GM18907 (cell line): ENCODE data around the gene DAP3.
A peak's percentile ranks its signal among the peaks of the same experiment; 100 is the strongest.
"Not testable (repeated sequence)": the region's sequence is repeated elsewhere in the genome, so short reads cannot be mapped to it uniquely, and the experiment has no call there.

Experiments used
- ATAC-seq: cut with Tn5 transposase; IDR thresholded peaks from one replicate; pipeline ENCODE4 v1.9.1; 2021; ENCODE audit warnings: mild to moderate bottlenecking, moderate library complexity; ENCODE audit not compliant: unreplicated experiment

DAP3 gene

DNA sequence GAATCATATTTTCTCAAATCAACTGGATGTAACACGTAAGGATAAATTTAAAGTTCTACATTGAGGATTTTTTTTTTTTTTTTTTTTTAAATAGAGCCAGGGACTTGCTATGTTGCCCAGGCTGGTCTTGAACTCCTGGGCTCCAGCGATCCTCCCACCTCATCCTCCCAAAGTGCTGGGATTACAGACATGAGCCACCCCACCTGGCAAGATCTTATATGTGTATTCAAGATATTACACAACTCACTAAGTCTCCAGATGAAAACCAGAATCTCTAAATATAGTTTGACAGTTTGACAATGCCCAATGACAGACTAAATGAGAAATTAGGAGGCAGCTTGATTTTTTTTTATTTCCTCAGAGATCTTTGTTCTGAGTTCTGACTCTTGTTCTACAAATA, 7.1 kb upstream of the DAP3 start:
- ATAC-seq = no peak

DNA sequence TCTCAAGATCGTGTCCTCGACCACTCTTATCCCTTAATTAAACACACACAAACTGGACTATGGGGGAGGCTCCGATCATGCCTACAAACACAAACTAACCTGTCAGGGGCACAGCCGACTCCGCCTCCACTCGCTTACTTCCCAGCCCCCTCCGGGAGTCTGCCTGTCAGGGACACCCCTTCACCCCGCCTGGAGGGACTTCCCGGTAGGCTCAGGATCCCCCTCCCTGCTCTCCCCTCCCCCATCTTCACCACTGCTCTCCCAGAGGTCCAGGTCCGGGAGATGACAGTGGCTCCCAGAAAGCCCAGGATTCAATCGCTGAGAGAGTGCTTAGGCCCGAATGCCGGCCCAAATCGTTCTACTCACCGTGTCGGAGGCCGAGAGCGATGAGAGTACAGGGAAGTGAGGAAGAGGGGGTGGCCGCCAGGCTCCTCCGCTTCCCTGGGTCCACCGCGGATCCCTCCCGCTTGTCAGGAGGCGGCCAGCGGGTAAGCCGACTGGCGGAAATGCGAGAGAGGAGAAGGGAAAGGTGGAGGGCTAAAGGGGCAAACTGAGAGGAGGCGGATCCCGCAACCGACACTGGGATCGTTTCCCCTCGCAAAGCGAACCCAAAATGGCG, 1.1 kb upstream of the DAP3 start:
- peak; percentile 30 for ATAC-seq

DNA sequence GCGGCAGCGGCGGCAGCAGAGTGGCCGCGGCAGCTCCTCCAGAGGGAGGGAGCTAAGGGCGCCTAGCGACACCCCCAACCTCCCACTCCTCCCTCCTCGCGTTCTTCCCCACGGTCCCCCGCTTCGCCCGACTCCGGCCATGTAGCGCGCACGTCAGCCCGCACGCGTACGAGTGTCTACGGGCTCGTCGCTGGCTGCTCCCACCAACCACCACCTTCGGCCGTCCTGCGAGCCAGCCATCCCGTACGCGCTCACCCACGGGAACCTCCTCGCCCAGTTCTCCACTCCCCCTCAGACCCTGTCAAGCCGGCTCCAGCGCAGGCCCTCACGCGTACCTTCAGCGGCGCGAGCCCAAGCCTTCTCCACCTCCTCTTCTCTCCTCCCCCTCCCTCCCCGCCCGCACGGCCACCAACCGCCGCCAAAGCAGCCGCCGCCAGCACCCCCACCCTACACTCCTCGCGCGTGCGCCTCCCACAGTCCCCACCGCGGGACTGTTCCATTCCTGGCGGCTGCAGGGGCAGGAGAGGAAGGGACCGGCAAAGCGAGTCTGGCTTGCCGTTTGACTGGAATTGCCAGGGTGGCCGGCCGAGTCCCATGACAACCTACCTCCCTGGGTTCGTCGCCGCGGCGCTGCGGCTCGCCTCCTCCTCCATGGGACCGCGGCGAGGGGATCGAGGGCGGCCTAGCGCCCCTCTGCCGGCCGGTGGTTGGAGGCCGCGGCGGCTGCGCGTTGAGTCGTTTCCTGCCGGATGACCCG, 389 bp upstream of the DAP3 start, which contains the start of gene YY1AP1:
Gene YY1AP1 (minus strand): TSS at position 451 of the 757 bp plus-strand sequence. CDS start 8,338 bp downstream, outside the sequence.
- peak; percentile 85 for ATAC-seq

DNA sequence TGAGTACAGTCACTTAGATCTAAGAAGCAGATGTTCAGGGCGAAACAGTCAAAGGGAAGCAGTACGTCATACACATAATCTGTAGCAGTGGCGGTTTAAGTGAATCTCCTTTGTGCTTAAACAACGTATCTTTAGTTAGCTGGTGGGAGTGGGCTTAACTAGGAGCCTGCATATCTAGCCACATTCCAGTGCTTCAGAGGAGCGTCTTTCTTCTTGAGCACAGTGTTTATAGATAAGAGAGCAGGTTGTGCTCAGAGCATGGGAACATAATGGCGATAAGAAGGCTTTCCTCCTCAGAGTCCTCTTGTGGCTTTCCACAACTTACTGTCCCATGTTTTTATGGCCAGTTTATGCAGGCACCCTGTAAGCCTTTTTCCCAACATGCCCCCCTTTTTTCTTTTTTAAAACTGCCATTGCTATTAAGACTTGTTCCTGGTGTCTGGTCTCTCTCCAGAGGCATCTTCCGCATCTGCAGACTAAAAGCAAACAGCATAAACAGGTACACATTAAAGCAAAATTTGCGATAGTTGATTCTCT, 3.2 kb downstream of the DAP3 start:
- ATAC-seq = no peak

DNA sequence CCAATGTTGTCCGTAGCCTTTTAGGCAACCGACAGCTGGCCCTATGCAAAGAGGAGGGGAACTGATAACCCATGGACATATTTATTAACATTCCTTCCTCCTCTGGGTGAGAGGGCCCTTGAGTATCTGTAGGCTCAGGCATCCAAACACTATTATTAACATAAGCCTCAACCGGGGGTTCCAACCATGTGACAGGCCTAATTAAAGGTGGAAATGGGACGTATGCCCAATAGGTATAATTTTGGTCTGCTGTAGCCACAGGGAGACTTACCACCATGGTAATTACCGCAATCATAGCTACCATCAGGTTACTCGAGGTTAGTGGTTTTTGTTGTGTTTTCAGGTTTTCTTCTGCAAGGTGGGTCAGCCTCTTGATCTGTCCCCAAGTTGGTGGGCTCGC, 5.3 kb downstream of the DAP3 start:
- ATAC-seq = no peak

DNA sequence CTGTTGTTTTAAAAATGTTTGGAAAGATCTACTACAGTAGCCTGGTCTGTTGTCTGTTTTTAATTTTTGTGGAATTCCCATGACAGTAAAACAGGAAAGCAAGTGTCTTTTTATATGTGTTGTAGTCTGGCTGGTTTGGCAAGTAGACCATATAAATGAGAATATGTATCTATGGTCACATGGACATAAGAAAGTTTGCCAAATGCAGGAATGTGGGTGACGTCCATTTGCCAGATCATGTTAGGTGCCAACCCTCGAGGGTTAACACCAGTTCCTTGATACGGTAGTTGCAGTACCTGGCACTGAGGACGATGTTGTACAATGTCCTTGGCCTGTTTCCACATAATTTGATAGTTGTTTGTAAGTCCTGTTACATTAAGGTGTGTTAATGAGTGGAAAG, 6.2 kb downstream of the DAP3 start:
- no peak for ATAC-seq

DNA sequence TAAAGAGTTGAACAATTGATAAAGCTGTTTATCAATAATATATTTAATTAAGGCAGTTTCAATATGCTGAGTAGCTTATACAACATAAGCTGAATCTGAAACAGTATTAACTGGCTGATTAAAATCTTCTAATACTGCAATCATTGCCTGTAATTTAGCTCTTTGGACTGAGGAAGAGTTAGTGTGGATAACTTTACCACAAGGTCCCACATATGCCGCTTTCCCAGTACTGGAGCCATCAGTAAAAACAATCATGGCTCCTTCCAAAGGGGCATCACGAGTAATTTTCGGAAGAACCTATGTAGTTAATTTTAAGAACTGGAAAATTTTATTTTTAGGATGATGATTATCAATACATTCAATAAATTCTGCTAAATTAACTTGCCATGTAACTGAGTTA, 6.7 kb downstream of the DAP3 start:
- no peak for ATAC-seq

DNA sequence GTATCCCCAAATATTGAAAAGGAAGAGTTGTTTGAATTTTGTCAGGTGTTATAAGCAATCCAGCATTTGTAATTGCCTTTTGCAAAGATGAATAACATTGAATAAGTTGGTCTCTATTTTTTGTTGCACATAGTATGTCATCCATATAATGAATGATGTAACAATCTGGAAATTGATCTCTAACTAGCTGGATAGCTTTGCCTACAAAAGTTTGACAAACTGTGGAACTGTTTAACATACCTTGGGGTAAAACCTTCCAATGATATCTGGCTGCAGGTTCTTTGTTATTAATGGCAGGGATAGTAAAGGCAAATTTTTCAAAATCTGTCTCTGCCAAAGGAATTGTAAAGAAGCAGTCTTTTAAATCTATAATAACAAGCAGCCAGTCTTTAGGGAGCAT, 7.6 kb downstream of the DAP3 start:
- no peak for ATAC-seq

DNA sequence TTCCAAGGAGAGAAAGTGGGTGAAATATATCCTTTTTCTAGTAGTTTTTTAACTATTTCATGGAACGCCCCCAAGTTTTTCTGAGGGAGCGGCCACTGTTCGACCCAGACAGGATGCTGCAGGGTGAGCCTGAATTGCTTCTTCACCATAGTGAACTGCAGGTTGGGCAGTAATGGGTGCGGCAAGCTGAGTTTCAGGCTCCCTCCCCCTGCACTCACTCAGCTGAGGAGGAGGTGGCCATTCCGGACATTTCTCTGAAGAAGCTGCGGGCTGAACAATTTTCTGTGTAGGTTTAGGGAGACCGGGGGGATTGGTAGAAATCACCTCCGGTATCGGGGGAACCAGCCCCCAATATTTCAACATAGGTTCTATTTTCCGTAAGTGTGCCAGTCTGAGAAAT, 8.2 kb downstream of the DAP3 start:
- no peak for ATAC-seq

DNA sequence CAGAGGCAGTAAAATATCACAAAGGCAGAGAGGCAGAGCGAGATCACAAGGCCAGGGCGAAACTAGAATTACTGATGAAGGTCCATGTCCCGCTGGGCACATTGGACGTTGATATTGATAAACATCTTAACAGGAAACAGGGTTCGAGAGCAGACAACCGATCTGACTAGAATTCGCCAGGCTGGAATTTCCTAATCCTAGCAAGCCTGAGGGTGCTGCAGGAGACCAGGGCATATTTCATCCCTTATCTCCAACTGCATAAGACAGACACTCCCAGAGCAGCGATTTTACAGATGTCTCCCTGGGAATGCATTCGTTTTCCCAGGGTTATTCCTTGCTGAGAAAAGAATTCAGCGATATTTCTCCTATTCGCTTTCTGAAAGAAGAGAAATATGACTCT, 8.7 kb downstream of the DAP3 start:
- ATAC-seq = not testable (repeated sequence)

DNA sequence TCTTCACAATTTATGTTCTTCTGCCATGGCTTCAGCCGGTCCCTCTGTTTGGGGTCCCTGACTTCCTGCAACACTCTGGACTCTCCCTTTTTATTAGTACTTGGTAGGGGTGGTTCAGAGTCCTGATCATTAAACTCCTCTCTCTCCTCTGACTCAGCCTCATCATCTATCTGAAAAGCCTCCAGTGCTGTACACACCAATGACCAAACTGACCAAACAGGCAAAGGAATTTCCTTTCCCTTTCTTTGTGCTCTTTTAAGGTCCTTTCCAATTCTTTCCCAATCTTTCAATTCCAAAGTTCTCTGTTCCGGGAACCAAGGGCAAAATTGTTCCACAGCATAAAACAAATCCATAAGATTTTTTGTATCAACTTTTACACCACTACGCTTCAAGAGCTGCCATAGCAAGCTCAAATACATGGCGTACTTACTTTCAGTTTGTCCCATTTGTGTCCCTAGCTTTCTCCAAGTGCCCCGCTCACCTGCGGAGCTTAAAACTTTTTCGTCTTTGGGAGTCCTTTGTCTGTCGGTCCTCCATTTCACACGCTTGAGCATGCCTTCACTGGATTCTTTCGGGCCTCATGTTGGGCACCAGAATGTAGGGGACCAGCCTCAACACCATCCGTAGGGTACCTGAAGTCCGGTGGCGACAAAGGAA, 9.6 kb downstream of the DAP3 start:
- no peak for ATAC-seq

DNA sequence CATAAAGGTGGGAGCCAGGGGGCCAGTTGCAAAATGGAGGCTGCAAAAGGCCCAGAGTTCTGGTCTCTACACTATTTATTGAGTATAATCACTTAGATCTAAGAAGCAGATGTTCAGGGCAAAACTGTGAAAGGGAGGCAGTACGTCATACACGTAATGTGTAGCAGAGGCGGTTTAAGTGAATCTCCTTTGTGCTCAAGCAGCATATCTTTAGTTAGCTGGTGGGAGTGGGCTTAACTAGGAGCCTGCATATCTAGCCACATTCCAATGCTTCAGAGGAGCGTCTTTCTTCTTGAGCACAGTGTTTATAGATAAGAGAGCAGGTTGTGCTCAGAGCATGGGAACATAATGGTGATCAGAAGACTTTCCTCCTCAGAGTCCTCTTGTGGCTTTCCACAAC, 10.2 kb downstream of the DAP3 start:
- not testable (repeated sequence) for ATAC-seq

DNA sequence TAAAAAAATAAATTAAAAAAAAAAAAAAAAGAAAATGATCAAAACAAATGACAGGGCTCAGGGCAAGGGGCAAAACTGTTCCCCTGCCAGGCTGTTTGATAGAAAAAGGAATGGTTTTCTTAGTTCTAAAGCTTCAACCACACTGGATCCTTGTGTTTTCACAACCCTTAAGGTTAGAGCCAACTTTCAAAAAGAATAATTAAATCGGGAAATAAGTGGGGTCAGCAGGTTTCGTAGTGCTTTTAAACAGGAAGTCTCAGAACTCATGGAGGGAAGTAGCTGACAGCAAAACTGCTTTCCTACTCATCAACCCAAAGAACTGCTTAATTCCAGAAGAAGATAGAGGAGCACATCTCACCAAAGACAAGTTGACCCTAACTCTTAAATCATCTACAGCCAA, 12.8 kb downstream of the DAP3 start:
- ATAC-seq = not testable (repeated sequence)

DNA sequence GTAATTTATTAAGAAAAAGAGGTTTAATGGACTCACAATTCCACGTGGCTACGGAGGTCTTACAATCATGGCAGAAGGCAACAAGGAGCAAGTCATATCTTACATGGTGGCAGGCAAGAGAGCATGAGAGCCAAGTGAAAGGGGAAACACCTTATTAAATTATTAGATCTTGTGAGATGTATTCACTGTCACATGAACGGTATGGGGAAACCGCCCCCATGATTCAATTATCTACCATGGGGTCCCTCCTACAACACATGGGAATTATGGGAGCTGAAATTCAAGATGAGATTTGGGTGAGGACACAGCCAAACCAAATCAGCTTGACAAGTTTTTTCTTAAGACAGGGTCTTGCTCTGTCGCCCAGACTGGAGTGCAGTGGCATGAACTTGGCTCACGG, 14.3 kb downstream of the DAP3 start:
- no peak for ATAC-seq

DNA sequence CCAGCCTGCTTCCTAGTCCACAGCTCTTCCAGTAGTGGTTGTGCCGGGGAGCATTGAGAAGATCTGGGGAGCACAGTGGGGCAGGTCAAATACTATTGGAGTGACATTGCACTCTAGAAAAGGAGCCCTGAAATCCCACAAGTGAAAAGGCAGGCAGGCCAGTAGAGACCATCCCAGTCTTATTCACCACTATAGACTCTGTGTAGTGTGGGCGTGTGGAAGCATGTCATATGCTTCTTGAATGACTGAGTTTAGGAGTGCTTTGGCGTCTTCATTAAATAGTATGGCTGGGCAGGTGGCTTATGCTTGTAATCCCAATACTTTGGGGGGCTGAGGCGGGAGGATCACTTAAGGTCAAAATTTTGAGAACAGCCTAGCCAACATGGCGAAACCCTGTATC, 15.5 kb downstream of the DAP3 start:
- ATAC-seq = not testable (repeated sequence)

DNA sequence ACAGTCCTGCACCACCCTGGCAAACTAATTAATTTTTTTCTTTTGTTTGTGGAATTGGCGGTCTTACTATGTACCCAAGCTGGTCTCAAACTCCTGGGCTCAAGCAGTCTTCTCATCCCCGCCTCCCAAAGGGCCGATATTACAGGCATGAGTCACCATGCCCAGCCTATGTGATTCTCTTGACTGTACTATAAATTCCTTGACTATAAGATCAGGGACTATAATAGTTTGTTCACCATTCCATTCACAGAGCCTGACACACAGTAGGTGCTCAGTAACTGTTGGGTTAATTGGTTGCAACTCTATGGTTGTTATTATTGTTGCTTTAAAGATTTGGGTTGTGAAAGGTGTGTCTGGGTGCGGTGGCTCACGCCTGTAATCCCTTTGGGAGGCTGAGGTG, 17.2 kb downstream of the DAP3 start:
- ATAC-seq = no peak

DNA sequence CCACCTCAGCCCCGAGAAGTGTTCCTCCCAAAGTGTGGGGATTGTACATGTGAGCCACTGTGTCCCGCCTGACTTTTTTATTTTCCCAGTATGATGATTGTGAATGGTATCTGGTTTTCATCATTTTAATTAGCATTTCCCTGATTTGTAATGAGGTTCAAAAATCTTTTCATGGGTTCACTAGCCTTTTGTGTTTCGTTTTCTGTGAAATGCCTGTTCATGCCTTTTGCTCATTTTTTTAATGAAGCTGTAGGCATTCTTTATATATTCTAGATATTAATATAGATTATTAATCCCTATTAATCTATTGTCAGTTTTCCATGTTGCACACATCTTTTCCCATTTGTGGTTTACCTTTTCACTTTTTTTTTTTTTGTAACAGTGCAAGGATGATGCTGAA, 20.5 kb downstream of the DAP3 start:
- ATAC-seq = no peak

DNA sequence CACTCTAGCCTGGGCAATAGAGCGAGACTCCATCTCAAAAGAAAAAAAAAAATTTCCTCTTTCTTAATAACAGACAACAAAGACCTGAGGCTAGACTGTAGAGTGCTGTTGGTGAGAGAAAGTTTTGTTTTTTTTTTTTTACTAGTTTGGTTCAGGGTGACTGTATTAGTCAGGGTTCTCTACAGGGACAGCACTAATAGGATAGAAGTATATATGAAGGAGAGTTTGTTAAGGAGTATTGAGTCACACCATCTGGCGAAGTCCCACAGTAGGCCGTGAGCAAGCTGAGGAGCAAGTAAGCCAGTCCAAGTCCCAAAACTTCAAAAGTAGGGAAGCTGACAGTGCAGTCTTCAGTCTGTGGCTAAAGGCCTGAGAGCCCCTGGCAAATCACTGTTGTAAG, 22.6 kb downstream of the DAP3 start:
- not testable (repeated sequence) for ATAC-seq

DNA sequence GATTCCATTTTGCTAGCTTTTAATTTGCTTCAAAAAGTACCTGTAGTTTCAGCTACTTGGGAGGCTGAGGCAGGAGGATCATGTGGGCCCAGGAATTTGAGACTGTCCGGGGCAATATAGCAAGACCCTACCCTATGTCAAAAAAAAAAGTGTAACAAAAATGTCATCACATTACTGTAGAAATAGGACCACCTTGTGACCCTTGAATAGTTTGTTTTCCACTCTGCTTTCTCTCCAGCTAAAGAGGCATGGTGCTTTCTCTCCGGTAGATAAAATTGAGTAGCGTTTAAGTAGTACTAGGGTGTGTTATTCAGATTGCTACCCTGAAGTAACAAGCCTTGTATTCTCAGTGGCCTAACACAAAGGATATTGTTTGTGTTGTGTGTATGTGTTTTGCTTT, 23.7 kb downstream of the DAP3 start:
- not testable (repeated sequence) for ATAC-seq

DNA sequence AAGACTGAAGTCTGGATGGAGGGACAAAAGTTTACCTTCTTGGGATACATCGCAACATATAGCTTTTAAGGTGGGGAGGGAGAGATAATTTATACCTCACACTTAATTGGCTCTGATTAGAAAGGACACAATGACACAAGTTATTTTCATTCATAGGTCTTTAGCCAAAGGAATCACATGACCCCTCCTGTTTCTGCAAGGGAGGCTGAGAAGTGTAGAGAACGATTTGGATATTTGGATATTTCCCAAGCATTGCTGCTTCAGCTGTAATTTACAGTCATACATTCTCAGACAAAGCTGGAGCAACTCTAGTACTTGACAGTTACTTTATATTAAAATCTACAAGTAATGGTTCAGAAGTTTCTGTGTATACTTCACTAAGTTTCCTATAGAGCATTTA, 24.2 kb downstream of the DAP3 start:
- no peak for ATAC-seq

DNA sequence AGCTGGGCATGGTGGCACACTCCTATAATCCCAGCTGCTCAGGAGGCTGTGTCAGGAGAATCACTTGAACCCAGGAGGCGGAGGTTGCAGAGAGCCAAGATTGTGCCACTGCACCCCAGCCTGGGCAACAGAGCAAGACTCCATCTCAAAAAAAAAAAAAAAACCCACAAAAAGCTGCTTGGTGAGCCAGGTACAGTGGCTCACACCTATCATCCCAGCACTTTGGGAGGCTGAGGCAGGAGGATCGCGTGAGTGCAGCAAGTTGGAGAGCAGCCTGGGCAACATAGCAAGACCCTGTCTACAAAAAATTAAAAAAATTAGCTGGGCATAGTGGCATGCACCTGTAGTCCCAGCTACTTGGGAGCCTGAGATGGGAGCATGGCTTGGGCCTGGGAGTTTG, 26.2 kb downstream of the DAP3 start:
- not testable (repeated sequence) for ATAC-seq

DNA sequence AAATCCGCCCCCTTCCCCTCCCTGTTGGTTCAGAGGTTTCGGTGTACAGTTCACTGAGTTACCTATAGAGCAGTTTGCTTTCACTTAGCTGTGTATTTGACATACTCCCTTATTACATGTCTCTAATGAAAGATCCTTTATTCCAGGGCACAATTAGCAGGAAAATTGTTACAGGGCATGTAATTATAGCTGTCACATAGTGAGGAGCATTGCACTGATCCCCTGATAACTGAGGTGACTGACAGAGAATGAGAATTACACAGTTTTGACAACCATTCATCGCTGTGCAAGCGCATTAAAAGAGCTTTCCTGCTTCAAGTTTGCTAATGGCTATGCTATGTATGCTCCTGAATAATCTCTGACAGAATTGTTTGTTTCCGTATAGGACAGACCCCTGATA, 26.9 kb downstream of the DAP3 start:
- ATAC-seq = no peak
